ENCODE measurements around the gene BAZ2B. TPM values are rescaled to one million over a fixed set of nuclear protein-coding genes. Genes with fewer than 3 reads are reported as not detected.
A peak's percentile ranks its signal among the peaks of the same experiment; 100 is the strongest.

Gene BAZ2B
- total and polyA plus RNA-seq, 9 of the 15 experiments (the other 6 are each of a cell fraction or from before 2014, with no cell fraction given): 7.5 to 38.6 (median 19.8) TPM

GRCh38 chr2:159281002-159281401 lies 335.3 kb downstream of the BAZ2B start:
- CTCF ChIA-PET (ENCODE audit: low intra/inter-chr PET ratio): interaction anchor here (0.6 kb wide), 1 partner anchor 1937 kb away, joined by 3 read pairs; no protein-coding TSS in a partner anchor
- 97% methylated on average over 6 of the region's 6 CpGs for WGBS (ENCODE audit: insufficient coverage, low coverage, missing lambda C conversion rate)

More at GRCh38 chr2:159281002-159281401, 335.3 kb downstream of the BAZ2B start:
- peaks cover 32% of the 10 kb centered on the region for H3K79me2 ChIP-seq (ENCODE audit: control insufficient read depth, insufficient read depth, low read length)
- BruUV-seq (replicated peaks): no TSS peak
- FAIRE-seq: no peak
- H3K9ac ChIP-seq (ENCODE audit: insufficient read depth in 1 of 2, low read depth in 2 of 2, low read length in 2 of 2): no peak overlapping the region
- H3K36me3 ChIP-seq (ENCODE audit: control insufficient read depth, insufficient read depth, low read length): peaks cover 30% of the 10 kb centered on the region; the same call in 2 of the 3 replicates
- H3K27me3 ChIP-seq (ENCODE audit: control insufficient read depth in 2 of 2, insufficient read depth in 2 of 2, low read length in 2 of 2): no peaks in the 10 kb centered on the region
- ATAC-seq: no peak
- no peak overlapping the region for H3K4me3 ChIP-seq
- no peak overlapping the region for H3K4me2 ChIP-seq (ENCODE audit: insufficient read depth, low read length)
- H2AFZ ChIP-seq (ENCODE audit: low read depth, low read length): no peak overlapping the region
- in situ Hi-C loops (cut with MboI): no loop called here
- no peak overlapping the region for H3K27ac ChIP-seq (ENCODE audit: extremely low read depth, low read depth, low read length)
- POLR2A ChIA-PET: interaction anchor here (1.0 kb wide), 1 partner anchor 9 kb away, joined by 5 read pairs; no protein-coding TSS in a partner anchor
- no peak for DNase-seq (ENCODE audit: extremely low read depth in 1 of 4, low spot score in 3 of 4)
- intact Hi-C loops (cut with micrococcal nuclease): no loop called here
- no peaks in the 10 kb centered on the region for H4K20me1 ChIP-seq (replicated peaks; ENCODE audit: control insufficient read depth, insufficient read depth, low read length)
- H3K9me1 ChIP-seq (ENCODE audit: control insufficient read depth, insufficient read depth, low read length): no peaks in the 10 kb centered on the region
- H3K9me3 ChIP-seq (replicated peaks; ENCODE audit: control insufficient read depth, insufficient read depth, low read depth, low read length): no peaks in the 10 kb centered on the region
- no peak for TF ChIP-seq GATAD2B (IDR thresholded peaks at IDR 0.05; ENCODE audit: borderline replicate concordance)
- TF ChIP-seq ZNF217 (CRISPR knock-in tag; IDR thresholded peaks at IDR 0.05): no peak
- TF ChIP-seq ZNF277 (CRISPR knock-in tag; IDR thresholded peaks at IDR 0.05; ENCODE audit: borderline replicate concordance): peak; percentile 90; the same call in 1 of the 2 replicates
- TF ChIP-seq FOXO4 (CRISPR knock-in tag; IDR thresholded peaks at IDR 0.05): no peak
- TF ChIP-seq KAT8 (IDR thresholded peaks at IDR 0.05; ENCODE audit: low read depth): no peak
- no peak for TF ChIP-seq DDX20 (tag; IDR thresholded peaks at IDR 0.05; ENCODE audit: low read depth)
- 0 out of 2 replicates have a peak, but pooled peaks have one; percentile 36 for TF ChIP-seq ZNF408 (CRISPR knock-in tag; IDR thresholded peaks at IDR 0.05; ENCODE audit: low read depth)
- no peak for TF ChIP-seq MAFF (IDR thresholded peaks at IDR 0.05; ENCODE audit: low read length)
- TF ChIP-seq RAD21 (CRISPR knock-in tag; conservative IDR thresholded peaks at IDR 0.05 in 1 of 2, IDR thresholded peaks at IDR 0.05 in 1 of 2): no peak
- 0 out of 2 replicates have a peak, but pooled peaks have one; percentile 50 for TF ChIP-seq MTF1 (CRISPR knock-in tag; IDR thresholded peaks at IDR 0.05; ENCODE audit: borderline replicate concordance)
- no peak for TF ChIP-seq HINFP (tag; conservative IDR thresholded peaks at IDR 0.05; ENCODE audit: low read depth)
- peaks cover 4 to 8% of the 10 kb centered on the region in 2 experiments; a peak in 4 of 5 replicates for H3K4me1 ChIP-seq (replicated peaks in 1 of 2; ENCODE audit: control insufficient read depth in 2 of 2, insufficient read depth in 2 of 2, low read length in 2 of 2)

All from K562 (cell line).